ENCODE measurements around the gene SDR39U1.

SDR39U1 gene

DNA sequence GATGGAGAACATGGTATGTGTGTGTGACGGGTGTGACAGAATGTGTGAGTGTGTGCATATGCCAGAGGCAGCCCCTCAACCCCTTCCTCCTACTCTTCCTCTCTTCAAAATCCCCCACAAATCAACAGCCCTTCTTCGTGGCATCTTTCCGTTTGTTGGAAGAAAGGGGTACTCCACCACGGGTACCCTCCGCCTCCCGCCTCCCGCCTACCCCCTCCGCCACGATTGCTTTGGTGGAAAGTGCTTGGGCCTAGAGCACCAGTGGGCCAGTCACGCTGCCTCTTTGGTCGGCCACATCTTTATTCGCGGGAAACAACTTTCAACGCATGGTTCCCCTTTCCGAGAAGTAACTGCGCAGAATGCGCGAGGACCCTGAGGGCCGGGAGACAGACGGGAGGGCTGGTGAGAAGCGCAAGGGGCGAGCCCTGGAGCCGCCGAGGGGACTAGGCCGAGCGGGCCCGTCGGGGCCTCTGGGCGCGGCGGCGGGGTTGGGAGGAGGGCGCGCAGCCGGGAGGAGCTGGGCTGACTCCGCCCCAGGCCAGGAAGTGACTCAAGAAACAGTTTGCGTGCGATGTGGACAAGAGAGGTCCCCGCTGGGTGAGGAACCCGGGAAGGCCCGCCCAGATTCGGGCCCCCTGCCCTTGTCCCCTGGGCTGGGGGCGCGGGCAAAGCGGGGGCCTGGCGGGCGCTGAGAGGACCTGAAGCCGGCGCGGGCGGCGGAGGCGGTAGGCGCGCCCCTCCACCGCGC, 13.0 kb downstream of the SDR39U1 start, which contains the start of the genes CBLN3 and KHNYN:
CBLN3 (minus strand) TSS at position 274 of the 748 bp plus-strand sequence. CDS start 614 bp downstream, outside the sequence.
KHNYN (plus strand) TSS at position 560 of the 748 bp plus-strand sequence. CDS start 777 bp downstream, outside the sequence.
- peak; percentile 98 for DNase-seq (ENCODE audit: low spot score)

GRCh38 chr14:24428628-24429394, 13.8 kb downstream of the SDR39U1 start:
- no peak for DNase-seq (ENCODE audit: low spot score)

- no peak for DNase-seq (ENCODE audit: low spot score)
These were observed 14.8 kb downstream of the SDR39U1 start for GRCh38 chr14:24427537-24428508.

GRCh38 chr14:24426912-24427536, 15.6 kb downstream of the SDR39U1 start:
- no peak for DNase-seq (ENCODE audit: low spot score)

DNA sequence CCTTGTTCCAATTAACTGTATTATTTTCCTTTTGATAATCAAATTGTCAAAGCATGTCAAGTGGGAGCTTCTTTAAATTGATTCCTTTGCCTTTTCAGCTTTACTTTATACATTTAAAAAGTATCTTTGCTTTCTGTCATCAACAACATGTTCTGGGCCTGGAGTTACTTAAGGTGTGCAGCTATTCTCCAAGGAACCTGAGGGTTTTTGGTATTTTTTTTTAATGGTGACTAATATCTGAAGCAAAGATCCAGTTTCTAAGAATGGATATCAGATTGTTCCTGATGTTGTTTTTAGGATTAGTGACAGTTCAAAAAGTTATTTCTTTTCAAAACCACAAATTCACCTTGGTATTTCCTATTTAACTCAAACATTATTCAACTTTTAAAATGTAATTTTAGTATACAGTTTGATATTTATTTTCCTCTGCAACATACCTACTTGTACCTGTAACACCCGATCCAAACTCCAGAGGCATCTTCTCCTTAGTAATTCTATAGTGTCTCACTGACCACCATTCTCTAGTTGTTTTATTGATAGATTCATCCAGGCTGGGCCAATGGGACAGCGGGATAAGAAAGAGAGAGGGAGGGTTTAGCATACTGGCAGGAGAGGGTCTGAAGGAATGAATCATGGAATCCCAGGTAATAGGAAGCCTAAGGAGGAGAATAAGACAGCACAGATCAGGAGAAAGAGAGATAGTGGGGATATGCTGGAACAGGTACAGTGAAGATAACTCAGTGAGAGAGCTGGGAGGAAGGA, 16.2 kb downstream of the SDR39U1 start:
- DNase-seq (ENCODE audit: low spot score): no peak

DNA sequence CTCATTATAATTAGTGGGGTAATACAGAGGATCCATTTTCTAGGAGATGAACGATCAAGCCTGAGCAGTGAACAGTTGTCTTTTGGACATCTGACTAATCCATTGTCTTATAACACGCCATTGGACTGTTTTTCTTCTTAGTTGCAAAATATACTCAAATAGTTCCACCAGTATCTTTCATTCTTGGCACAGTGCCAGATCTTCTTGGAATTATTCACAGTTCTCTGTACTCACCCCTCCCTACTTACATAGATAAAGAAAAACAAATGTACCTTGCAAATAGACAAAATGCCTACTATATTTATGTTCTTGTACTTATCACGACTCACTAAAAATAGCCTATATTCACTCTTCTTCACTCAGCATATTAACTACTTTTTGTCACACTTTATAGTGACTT, 16.9 kb downstream of the SDR39U1 start:
- no peak for DNase-seq (ENCODE audit: low spot score)

GRCh38 chr14:24422694-24423601, 19.6 kb downstream of the SDR39U1 start:
- DNase-seq (ENCODE audit: low spot score): no peak

DNA sequence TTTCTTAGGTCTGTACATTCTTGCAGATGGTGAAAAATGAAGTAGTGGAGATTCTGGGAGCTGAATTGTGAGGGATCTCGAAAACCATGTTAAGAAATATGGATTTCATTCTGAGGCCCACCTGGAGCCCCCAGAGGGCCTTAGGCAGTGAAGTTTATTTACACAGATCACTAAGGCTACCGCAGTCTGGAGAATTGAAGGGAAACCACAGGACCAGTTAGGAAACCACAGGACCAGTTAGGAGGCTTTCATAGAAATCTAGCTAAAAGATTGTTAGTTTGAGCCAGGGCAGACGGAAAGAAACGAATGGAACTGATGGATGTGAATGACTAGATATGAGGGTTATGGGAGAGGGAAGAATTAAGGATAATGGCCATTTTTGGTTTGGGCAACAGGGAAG, 20.3 kb downstream of the SDR39U1 start:
- DNase-seq (ENCODE audit: low spot score): no peak

GRCh38 chr14:24418492-24418873, 24.1 kb downstream of the SDR39U1 start:
- DNase-seq (ENCODE audit: low spot score): no peak

GRCh38 chr14:24417832-24418491, 24.6 kb downstream of the SDR39U1 start:
- no peak for DNase-seq (ENCODE audit: low spot score)

DNA sequence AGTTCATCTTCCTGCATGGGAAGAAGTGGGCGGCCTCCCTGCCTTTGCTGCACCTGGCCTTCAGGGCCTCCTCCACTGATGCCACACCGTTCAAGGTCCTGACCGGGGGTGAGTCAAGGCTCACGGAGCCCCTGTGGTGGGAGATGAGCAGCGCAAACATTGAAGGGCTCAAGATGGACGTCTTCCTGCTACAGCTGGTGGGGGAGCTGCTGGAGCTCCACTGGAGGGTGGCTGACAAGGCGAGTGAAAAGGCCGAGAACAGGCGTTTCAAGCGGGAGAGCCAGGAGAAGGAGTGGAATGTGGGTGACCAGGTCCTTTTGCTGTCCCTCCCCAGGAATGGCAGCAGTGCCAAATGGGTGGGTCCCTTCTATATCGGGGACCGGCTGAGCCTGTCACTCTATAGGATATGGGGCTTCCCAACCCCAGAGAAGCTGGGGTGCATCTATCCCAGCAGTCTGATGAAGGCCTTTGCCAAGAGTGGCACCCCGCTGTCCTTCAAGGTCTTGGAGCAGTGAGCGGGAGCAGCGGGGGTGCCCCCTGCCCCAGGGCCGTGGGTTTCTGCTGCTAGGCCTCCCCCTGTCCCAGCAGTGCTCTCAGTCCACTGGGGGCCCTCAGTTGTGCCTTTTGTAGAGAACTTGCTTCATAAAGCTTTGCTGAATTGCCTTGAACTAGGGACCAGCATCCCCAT, 25.5 kb downstream of the SDR39U1 start:
- DNase-seq (ENCODE audit: low spot score): no peak

GRCh38 chr14:24416254-24416931, 26.2 kb downstream of the SDR39U1 start:
- DNase-seq (ENCODE audit: low spot score): no peak

DNA sequence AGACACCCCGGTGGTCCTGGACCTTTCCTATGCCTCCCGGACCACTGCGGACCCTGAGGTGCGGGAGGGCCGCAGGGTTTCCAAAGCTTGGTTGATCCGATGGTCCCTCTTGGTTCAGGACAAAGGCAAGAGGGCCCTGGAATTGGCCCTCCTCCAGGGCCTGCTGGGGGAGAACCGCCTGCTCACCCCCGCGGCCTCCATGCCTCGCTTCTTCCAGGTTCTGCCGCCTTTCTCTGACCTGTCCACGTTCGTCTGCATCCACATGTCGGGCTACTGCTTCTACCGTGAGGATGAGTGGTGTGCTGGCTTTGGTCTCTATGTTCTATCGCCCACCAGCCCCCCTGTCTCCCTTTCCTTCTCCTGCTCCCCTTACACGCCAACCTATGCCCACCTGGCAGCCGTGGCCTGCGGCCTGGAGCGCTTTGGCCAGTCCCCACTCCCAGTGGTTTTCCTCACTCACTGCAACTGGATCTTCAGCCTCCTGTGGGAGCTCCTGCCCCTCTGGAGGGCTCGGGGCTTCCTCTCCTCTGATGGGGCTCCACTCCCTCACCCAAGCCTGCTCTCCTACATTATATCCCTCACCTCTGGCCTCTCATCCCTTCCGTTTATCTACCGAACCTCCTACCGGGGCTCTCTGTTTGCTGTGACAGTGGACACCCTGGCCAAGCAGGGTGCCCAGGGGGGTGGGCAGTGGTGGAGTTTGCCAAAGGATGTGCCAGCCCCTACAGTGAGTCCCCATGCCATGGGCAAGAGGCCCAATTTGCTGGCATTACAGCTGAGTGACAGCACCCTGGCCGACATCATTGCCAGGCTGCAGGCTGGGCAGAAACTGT, 26.9 kb downstream of the SDR39U1 start:
- no peak for DNase-seq (ENCODE audit: low spot score)

DNA sequence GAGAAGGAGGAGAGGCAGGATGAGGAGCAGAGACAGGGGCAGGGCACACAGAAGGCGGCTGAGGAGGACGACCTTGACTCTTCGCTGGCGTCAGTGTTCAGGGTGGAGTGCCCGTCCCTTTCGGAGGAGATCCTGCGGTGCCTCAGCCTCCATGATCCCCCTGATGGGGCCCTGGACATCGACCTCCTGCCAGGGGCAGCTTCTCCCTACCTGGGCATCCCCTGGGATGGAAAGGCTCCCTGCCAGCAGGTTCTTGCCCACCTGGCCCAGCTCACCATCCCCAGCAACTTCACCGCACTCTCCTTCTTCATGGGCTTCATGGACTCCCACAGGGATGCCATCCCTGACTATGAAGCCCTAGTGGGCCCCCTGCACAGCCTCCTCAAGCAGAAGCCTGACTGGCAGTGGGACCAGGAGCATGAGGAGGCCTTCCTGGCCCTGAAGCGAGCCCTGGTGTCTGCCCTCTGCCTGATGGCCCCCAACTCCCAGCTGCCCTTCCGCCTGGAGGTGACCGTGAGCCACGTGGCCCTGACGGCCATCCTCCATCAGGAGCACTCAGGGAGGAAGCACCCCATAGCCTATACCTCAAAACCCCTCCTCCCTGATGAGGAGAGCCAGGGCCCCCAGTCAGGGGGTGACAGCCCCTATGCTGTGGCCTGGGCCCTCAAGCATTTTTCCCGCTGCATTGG, 27.7 kb downstream of the SDR39U1 start:
- no peak for DNase-seq (ENCODE audit: low spot score)

DNA sequence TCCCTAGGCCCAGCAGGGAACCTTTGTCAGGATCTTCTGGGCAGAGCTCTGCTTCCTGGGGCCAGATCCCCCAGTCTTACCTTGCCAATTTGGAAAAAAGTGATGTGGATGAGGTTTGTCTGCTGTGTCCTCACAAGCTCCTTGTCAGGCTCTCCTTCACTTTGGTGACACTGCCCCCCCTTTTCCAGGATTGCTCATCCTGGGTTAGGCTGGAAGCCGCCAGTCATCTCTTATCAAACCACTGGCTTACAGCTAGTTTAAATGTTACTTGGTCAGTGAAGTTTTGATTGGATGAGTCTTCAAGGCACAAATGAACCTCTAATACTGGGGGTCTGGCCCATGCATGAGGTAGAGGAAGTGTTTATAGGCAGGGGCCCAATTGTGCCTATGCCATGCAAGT, 28.5 kb downstream of the SDR39U1 start:
- DNase-seq (ENCODE audit: low spot score): no peak

Measured in AG08396 (cell line).